Keratinocyte (primary cell): ENCODE results near the gene ADARB2. TPM values are rescaled to one million over a fixed set of nuclear protein-coding genes. Genes with fewer than 3 reads are reported as not detected.

Experiments
- DNase-seq: peaks from one replicate; pipeline ENCODE4 v3.0.0-alpha.2; 2011; ENCODE audit warnings: low read depth, missing footprints, low spot score
- FAIRE-seq: peaks from 2 replicates; lab custom pipeline; 2011; peaks lifted over from hg19 to GRCh38; lab: Jason Lieb, UNC
- H2AFZ ChIP-seq: 2 replicates; pipeline ENCODE4 v1.6.0; 2012; ENCODE audit warnings: low read length, control low read depth, inconsistent platforms; ENCODE audit not compliant: control insufficient read depth
- H3K27ac ChIP-seq: 2 replicates; pipeline ENCODE4 v1.5.1; 2011; ENCODE audit warnings: low read length; ENCODE audit not compliant: control insufficient read depth, insufficient read depth
- H3K27me3 ChIP-seq: 3 replicates; pipeline ENCODE4 v1.6.0; 2011; ENCODE audit warnings: low read length; ENCODE audit not compliant: control insufficient read depth, insufficient read depth; ENCODE audit errors: extremely low read depth
- H3K36me3 ChIP-seq, 2 experiments: 2 replicates in 1 of 2; 3 replicates in 1 of 2; pipeline ENCODE4 v1.5.1; 2011; ENCODE audit warnings: low read length in 2 of 2, mild to moderate bottlenecking in 1 of 2; ENCODE audit not compliant: control insufficient read depth in 2 of 2, insufficient read depth in 2 of 2; ENCODE audit errors: extremely low read depth in 1 of 2
- H3K4me1 ChIP-seq: 3 replicates; pipeline ENCODE4 v1.5.1; 2011; ENCODE audit warnings: low read length; ENCODE audit not compliant: control insufficient read depth, insufficient read depth; ENCODE audit errors: extremely low read depth
- H3K4me2 ChIP-seq: 3 replicates; pipeline ENCODE4 v1.6.0; 2011; ENCODE audit warnings: low read depth, low read length; ENCODE audit not compliant: control insufficient read depth, insufficient read depth; ENCODE audit errors: extremely low read depth
- H3K4me3 ChIP-seq, 3 experiments: fragments of 200-600 bp in 1 of 3; sonication (generic) in 1 of 3; 2 replicates in 2 of 3; 3 replicates in 1 of 3; pipeline ENCODE4 v1.5.1; 2011 to 2016; ENCODE audit warnings: low read length in 3 of 3, mild to moderate bottlenecking in 3 of 3, control low read depth in 2 of 3, inconsistent platforms in 1 of 3, low read depth in 1 of 3, mixed read lengths in 1 of 3, mixed run types in 1 of 3, moderate library complexity in 1 of 3; ENCODE audit not compliant: control insufficient read depth in 2 of 3, insufficient read depth in 2 of 3; ENCODE audit errors: extremely low read depth in 1 of 3
- H3K79me2 ChIP-seq: 2 replicates; pipeline ENCODE4 v1.6.0; 2012; ENCODE audit warnings: low read length; ENCODE audit not compliant: control insufficient read depth, insufficient read depth
- H3K9ac ChIP-seq: 3 replicates; pipeline ENCODE4 v1.6.0; 2011; ENCODE audit warnings: low read length; ENCODE audit not compliant: control insufficient read depth, insufficient read depth; ENCODE audit errors: extremely low read depth
- H3K9me1 ChIP-seq: 3 replicates; pipeline ENCODE4 v1.6.0; 2011; ENCODE audit warnings: low read length; ENCODE audit not compliant: control insufficient read depth, insufficient read depth; ENCODE audit errors: extremely low read depth
- H3K9me3 ChIP-seq: 2 replicates; pipeline ENCODE4 v1.5.1; 2012; ENCODE audit warnings: low read depth, low read length; ENCODE audit not compliant: control insufficient read depth
- H4K20me1 ChIP-seq: 3 replicates; pipeline ENCODE4 v1.6.0; 2011; ENCODE audit warnings: low read length; ENCODE audit not compliant: control insufficient read depth, insufficient read depth; ENCODE audit errors: extremely low read depth
- CTCF ChIP-seq, 3 experiments: IDR thresholded peaks in 1 of 3; conservative IDR thresholded peaks in 1 of 3; optimal IDR thresholded peaks in 1 of 3; 2 replicates in 2 of 3; 3 replicates in 1 of 3; pipeline versions ENCODE3 to v1.5.1; 2011; ENCODE audit warnings: low read length in 3 of 3, mild to moderate bottlenecking in 3 of 3, moderate library complexity in 2 of 3, control low read depth in 1 of 3, inconsistent platforms in 1 of 3; ENCODE audit not compliant: insufficient read depth in 2 of 3; ENCODE audit errors: extremely low read depth in 1 of 3
- EZH2 ChIP-seq: IDR thresholded peaks from one replicate; pipeline ENCODE4 v1.6.1; 2012; ENCODE audit warnings: inconsistent platforms, mild to moderate bottlenecking, low read length, moderate library complexity
- dilution Hi-C: fragments of 300-500 bp; cut with MboI; formaldehyde crosslinking; loops from one replicate; pipeline ENCODE4 v1.7.0; 2020; ENCODE audit warnings: low sequenced_read_pairs; ENCODE audit not compliant: extremely low pct_ligation_motif_present
- polyA plus RNA-seq, 5 experiments: library from polyadenylated mRNA; depleted of rRNA in 3 of 5; stranded (reverse) in 3 of 5; stranded (forward) in 1 of 5; unstranded in 1 of 5; fragments of >200 nt; gene quantifications; 1 replicate in 1 of 5; 2 replicates in 3 of 5; 3 replicates in 1 of 5; pipeline versions ENCODE4 v1.2.1 to v1.2.3, GENCODE V29; 2011 to 2012; ENCODE audit warnings: missing spikeins in 2 of 5, low read depth in 1 of 5, low replicate concordance in 1 of 5

Gene ADARB2
- polyA plus RNA-seq, 1 donor (not counting 4 experiments of a cell fraction or from before 2014, with no cell fraction given), result not detected

GRCh38 chr10:1507436-1507835 is 229.9 kb downstream of the ADARB2 start:
- Histone ChIP-seq H3K9me3 (peaks cover 30% of the 10 kb centered on the region), H3K9me1 (no peaks in the 10 kb centered on the region), H2AFZ (no peak overlapping the region), H3K4me3 (no peak overlapping the region), H3K27me3 (no peaks in the 10 kb centered on the region), H3K9ac (no peak overlapping the region), H3K79me2 (no peaks in the 10 kb centered on the region), H3K4me1 (no peaks in the 10 kb centered on the region), H4K20me1 (no peaks in the 10 kb centered on the region), H3K4me2 (no peak overlapping the region), H3K36me3 (no peaks in the 10 kb centered on the region), H3K27ac (no peak overlapping the region)
- FAIRE-seq (no peak), DNase-seq (no peak)
- TF ChIP-seq EZH2 (no peak), CTCF (optimal IDR thresholded peaks at IDR 0.05 in 1 of 3, IDR thresholded peaks at IDR 0.05 in 1 of 3, conservative IDR thresholded peaks at IDR 0.05 in 1 of 3; ENCODE audit: extremely low read depth in 1 of 3, insufficient read depth in 2 of 3, low read length in 3 of 3) (no peak)
- dilution Hi-C loops, result no loop called here

GRCh38 chr10:1504940-1505339 is 232.4 kb downstream of the ADARB2 start:
- dilution Hi-C loops, result no loop called here
- Histone ChIP-seq H3K79me2 (no peaks in the 10 kb centered on the region), H3K27ac (no peak overlapping the region), H2AFZ (no peak overlapping the region), H3K4me2 (no peak overlapping the region), H3K4me1 (no peaks in the 10 kb centered on the region), H3K27me3 (no peaks in the 10 kb centered on the region), H3K9me1 (no peaks in the 10 kb centered on the region), H3K9ac (no peak overlapping the region), H3K36me3 (no peaks in the 10 kb centered on the region), H3K9me3 (peaks cover 27% of the 10 kb centered on the region), H3K4me3 (no peak overlapping the region), H4K20me1 (no peaks in the 10 kb centered on the region)
- no peak for TF ChIP-seq CTCF (optimal IDR thresholded peaks at IDR 0.05 in 1 of 3, IDR thresholded peaks at IDR 0.05 in 1 of 3, conservative IDR thresholded peaks at IDR 0.05 in 1 of 3; ENCODE audit: extremely low read depth in 1 of 3, insufficient read depth in 2 of 3, low read length in 3 of 3)
- no peak for TF ChIP-seq EZH2
- FAIRE-seq (no peak), DNase-seq (no peak)
